ENCODE data around the gene TLK2. TPM values are rescaled to one million over a fixed set of nuclear protein-coding genes. Genes with fewer than 3 reads are reported as not detected.

The TLK2 gene
- total and polyA plus RNA-seq, 12 donors, result 9.2 to 41.9 (median 31.5) TPM

DNA sequence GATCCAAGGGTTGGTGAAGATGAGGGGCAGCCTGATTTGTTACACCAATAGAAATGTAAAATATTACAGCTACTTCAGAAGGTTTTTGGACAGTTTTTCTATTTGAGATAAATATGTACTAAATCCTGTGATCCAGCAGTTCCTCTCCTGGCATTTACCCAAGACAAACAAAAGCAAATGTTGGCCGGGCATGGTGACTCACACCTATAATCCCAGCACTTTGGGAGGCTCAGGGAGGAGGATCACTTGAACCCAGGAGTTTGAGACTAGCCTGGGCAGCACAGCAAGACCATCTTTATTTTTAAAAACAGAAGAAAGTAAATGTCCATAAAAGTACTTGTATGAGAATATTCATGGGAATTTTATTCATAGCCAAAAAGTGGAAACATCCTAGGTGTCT lies 84.0 kb downstream of the TLK2 start:
- 39 to 48% methylated on average over 1 of the region's 1 CpG for WGBS, 2 donors
- peaks cover 0 to 93% (median 6%) of the 10 kb centered on the region in 9 donors for H3K36me3 ChIP-seq
- TF ChIP-seq, protein P1, sequence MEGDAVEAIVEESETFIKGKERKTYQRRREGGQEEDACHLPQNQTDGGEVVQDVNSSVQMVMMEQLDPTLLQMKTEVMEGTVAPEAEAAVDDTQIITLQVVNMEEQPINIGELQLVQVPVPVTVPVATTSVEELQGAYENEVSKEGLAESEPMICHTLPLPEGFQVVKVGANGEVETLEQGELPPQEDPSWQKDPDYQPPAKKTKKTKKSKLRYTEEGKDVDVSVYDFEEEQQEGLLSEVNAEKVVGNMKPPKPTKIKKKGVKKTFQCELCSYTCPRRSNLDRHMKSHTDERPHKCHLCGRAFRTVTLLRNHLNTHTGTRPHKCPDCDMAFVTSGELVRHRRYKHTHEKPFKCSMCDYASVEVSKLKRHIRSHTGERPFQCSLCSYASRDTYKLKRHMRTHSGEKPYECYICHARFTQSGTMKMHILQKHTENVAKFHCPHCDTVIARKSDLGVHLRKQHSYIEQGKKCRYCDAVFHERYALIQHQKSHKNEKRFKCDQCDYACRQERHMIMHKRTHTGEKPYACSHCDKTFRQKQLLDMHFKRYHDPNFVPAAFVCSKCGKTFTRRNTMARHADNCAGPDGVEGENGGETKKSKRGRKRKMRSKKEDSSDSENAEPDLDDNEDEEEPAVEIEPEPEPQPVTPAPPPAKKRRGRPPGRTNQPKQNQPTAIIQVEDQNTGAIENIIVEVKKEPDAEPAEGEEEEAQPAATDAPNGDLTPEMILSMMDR (IDR thresholded peaks at IDR 0.05), result no peak

DNA sequence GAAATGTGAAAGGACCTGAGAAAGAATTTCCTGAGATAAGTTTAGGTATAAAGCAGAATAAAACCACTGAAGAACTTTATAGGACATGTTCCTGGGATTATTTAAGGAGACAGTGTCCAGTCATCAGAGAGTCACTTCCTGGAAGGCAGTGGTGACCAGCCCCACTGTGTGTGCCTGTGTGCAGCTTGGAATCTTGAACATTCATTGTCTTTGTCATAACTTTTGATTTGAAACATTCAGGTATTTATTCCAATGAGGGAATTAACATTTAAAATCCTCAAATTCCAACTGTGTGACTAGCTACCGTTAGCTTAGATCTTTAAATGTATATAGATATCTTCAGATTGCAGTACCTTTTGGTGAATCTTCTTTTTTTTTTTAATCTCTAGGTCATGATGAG lies 87.2 kb downstream of the TLK2 start:
- no peak for DNase-seq
- WGBS, 2 donors, result 95 to 98% methylated on average over 1 of the region's 1 CpG
- TF ChIP-seq, protein P1 (IDR thresholded peaks at IDR 0.05), result no peak

More for the DNA sequence above, 84.0 kb downstream of the TLK2 start:
- intact Hi-C loops (cut with DNase I), result no loop called here
- Histone ChIP-seq H3K9me3 (no peaks in the 10 kb centered on the region), H3K4me1 (peaks cover 0 to 20% (median 0%) of the 10 kb centered on the region in 9 donors), H3K27ac (no peak overlapping the region), H3K4me3 (no peak overlapping the region), H3K27me3 (no peaks in the 10 kb centered on the region)
- no peak for ATAC-seq
- no peak for DNase-seq

DNA sequence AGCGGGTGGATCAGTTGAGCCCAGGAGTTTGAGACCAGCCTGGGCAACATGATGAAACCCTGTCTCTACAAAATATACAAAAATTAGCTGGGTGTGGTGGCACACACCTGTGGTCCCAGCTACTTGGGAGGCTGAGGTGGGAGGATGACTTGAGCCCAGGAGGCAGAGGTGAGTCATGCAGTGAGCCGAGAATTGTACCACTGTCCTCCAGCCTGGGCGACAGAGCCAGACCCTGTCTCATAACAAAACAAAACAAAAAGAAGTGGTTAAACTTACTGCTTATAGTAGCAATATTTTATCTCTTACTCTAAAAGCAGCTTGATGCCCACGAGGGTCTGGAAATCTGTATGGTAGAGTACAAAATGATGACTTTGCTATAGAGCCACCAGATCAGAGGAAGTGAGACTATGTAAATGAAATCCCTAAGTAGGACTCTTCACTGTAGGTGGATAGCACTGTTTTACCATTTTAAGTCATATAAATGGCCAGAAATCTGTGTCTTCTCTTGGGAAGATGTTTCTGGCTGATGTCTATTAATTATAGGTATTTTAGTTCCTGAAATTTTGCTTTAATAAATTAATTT lies 88.5 kb downstream of the TLK2 start:
- H3K9me3 ChIP-seq, result no peaks in the 10 kb centered on the region
- H3K36me3 ChIP-seq, result peaks cover 0 to 86% (median 6%) of the 10 kb centered on the region in 9 donors

More for the DNA sequence above, 87.2 kb downstream of the TLK2 start:
- ATAC-seq, result no peak
- Histone ChIP-seq H3K27ac (no peak overlapping the region), H3K4me1 (peaks cover 0 to 20% (median 0%) of the 10 kb centered on the region in 9 donors), H3K4me3 (no peak overlapping the region), H3K9me3 (no peaks in the 10 kb centered on the region), H3K27me3 (no peaks in the 10 kb centered on the region), H3K36me3 (peaks cover 0 to 91% (median 6%) of the 10 kb centered on the region in 9 donors)
- intact Hi-C loops (cut with DNase I), result no loop called here

DNA sequence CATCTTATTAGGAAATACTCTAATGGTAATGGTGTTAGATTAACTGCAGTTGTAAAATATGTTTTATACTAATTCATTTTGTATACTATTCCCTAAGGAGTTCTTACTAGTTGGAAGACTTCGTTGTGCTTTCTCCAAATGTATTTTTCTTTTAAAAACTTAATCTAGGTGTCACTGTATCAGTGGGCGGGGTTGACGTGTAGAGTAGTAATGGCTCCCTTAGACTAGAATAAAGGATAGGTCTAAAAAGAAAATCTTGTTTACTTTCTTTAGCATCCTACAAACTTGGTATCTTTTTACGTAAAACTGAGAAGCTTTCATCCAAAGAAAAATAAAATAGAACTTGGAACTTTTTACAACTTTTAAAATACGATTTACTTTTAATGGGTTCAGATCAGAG lies 93.9 kb downstream of the TLK2 start:
- peaks cover 0 to 22% (median 7%) of the 10 kb centered on the region in 9 donors for H3K4me1 ChIP-seq
- ATAC-seq (no peak), DNase-seq (no peak)
- H3K9me3 ChIP-seq, result no peaks in the 10 kb centered on the region
- peak overlapping the region in 7 of 10 donors; percentile 31 to 71 (median 60) for H3K27ac ChIP-seq
- no peaks in the 10 kb centered on the region for H3K27me3 ChIP-seq
- intact Hi-C loops (cut with DNase I), result loop anchor here in 1 of 10 donors (10.0 kb wide), 1 partner anchor 392 kb away; the partner anchor contains the start of gene TANC2
- TF ChIP-seq, protein P1 (IDR thresholded peaks at IDR 0.05), result no peak
- WGBS, 2 donors, result 66 to 70% methylated on average over 5 of the region's 5 CpGs
- H3K36me3 ChIP-seq, result peaks cover 0 to 81% (median 31%) of the 10 kb centered on the region in 9 donors
- H3K4me3 ChIP-seq, result no peak overlapping the region

More for the DNA sequence above, 88.5 kb downstream of the TLK2 start:
- no peaks in the 10 kb centered on the region for H3K27me3 ChIP-seq
- no peak overlapping the region for H3K4me3 ChIP-seq
- DNase-seq, result no peak
- intact Hi-C loops (cut with DNase I), result no loop called here
- no peak for ATAC-seq
- TF ChIP-seq, protein P1 (IDR thresholded peaks at IDR 0.05), result no peak
- WGBS, 2 donors, result 87 to 94% methylated on average over 4 of the region's 4 CpGs
- H3K27ac ChIP-seq, result no peak overlapping the region
- H3K4me1 ChIP-seq, result peaks cover 0 to 16% (median 0%) of the 10 kb centered on the region in 9 donors
